ENCODE results near the gene IGF2BP3. TPM values are rescaled to one million over a fixed set of nuclear protein-coding genes. Genes with fewer than 3 reads are reported as not detected.
"Not testable (repeated sequence)": the region's sequence is repeated elsewhere in the genome, so short reads cannot be mapped to it uniquely, and the experiment has no call there.

IGF2BP3 gene
- total RNA-seq, 1 donor from 2014 or later: 44.0 TPM

DNA sequence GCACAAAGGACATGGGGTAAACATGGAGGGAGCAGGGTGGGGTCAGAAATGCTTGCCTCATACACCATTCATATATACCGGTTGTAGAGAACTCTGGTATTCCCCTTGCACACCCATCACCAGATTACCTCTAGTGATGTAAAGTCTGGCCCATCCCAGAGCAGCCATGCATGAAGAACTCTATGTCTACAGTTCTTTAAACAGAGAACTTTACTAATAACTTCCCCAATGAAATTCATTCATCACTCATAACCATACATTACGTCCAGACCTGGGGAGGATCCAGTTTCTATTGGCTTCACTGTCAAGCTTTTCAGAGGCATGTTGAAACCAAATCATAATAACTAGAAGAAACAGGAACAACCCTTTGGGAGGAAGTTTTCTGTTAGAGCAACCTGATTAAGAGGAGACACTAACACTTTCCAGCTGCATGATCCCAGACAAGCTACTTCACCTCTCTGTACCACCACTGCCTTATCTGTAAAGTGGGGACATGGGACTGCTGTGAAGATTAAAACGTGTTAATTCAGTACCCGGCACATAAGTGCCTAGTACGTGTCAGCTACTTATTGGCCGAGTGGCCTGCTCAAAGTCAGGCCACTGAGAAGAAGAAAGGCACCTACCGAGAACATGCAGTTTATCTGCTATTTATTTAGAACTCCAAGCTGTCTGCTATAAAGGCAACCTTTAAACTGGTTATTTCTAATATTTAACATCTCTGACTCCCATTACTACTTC is 59.7 kb downstream of the IGF2BP3 start:
- TF ChIP-seq, protein P1, sequence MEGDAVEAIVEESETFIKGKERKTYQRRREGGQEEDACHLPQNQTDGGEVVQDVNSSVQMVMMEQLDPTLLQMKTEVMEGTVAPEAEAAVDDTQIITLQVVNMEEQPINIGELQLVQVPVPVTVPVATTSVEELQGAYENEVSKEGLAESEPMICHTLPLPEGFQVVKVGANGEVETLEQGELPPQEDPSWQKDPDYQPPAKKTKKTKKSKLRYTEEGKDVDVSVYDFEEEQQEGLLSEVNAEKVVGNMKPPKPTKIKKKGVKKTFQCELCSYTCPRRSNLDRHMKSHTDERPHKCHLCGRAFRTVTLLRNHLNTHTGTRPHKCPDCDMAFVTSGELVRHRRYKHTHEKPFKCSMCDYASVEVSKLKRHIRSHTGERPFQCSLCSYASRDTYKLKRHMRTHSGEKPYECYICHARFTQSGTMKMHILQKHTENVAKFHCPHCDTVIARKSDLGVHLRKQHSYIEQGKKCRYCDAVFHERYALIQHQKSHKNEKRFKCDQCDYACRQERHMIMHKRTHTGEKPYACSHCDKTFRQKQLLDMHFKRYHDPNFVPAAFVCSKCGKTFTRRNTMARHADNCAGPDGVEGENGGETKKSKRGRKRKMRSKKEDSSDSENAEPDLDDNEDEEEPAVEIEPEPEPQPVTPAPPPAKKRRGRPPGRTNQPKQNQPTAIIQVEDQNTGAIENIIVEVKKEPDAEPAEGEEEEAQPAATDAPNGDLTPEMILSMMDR (IDR thresholded peaks at IDR 0.05; ENCODE audit: insufficient read depth, low read length, poor library complexity, severe bottlenecking): no peak
- Histone ChIP-seq H3K4me3 (ENCODE audit: low read depth, low read length) (no peak overlapping the region), H3K36me3 (ENCODE audit: control insufficient read depth, insufficient read depth, low read length) (peaks cover 7% of the 10 kb centered on the region), H3K27me3 (ENCODE audit: control insufficient read depth, insufficient read depth, low read length) (no peaks in the 10 kb centered on the region)
- no peak for DNase-seq (ENCODE audit: low read depth)

- not testable (repeated sequence) for H3K27me3 ChIP-seq (ENCODE audit: control insufficient read depth, insufficient read depth, low read length); H3K36me3 ChIP-seq (ENCODE audit: control insufficient read depth, insufficient read depth, low read length); DNase-seq (ENCODE audit: low read depth); H3K4me3 ChIP-seq (ENCODE audit: low read depth, low read length)
These were observed 63.7 kb downstream of the IGF2BP3 start for GRCh38 chr7:23406564-23406963.

DNA sequence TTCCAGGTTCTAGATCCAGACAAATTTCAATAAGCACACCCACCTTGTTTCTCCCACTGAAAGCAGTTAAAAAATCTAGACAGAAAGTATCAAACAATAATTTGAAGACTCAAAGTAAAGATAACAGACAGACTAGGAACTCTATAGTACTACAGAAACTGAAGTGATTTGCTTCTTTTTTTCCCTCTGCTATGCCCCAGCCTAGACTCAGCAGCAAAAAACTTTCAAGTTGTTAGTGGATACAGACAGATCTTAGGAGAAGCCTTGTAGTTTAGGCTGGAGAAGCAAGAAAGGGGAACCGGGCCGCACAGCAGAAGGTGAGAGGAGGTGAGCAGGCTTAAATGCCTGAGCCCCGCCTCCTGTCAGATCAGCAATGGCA is 65.1 kb downstream of the IGF2BP3 start:
- Histone ChIP-seq H3K27me3 (ENCODE audit: control insufficient read depth, insufficient read depth, low read length) (no peaks in the 10 kb centered on the region), H3K36me3 (ENCODE audit: control insufficient read depth, insufficient read depth, low read length) (no peaks in the 10 kb centered on the region), H3K4me3 (ENCODE audit: low read depth, low read length) (no peak overlapping the region)
- DNase-seq (ENCODE audit: low read depth): no peak
- TF ChIP-seq, protein P1 (IDR thresholded peaks at IDR 0.05; ENCODE audit: insufficient read depth, low read length, poor library complexity, severe bottlenecking): no peak

- TF ChIP-seq, protein P1 (IDR thresholded peaks at IDR 0.05; ENCODE audit: insufficient read depth, low read length, poor library complexity, severe bottlenecking): no peak
- no peak overlapping the region for H3K4me3 ChIP-seq (ENCODE audit: low read depth, low read length)
- H3K27me3 ChIP-seq (ENCODE audit: control insufficient read depth, insufficient read depth, low read length): no peaks in the 10 kb centered on the region
- DNase-seq (ENCODE audit: low read depth): no peak
- no peaks in the 10 kb centered on the region for H3K36me3 ChIP-seq (ENCODE audit: control insufficient read depth, insufficient read depth, low read length)
These were observed 65.6 kb downstream of the IGF2BP3 start for GRCh38 chr7:23404546-23405239.

- Histone ChIP-seq H3K4me3 (ENCODE audit: low read depth, low read length) (no peak overlapping the region), H3K27me3 (ENCODE audit: control insufficient read depth, insufficient read depth, low read length) (no peaks in the 10 kb centered on the region), H3K36me3 (ENCODE audit: control insufficient read depth, insufficient read depth, low read length) (no peaks in the 10 kb centered on the region)
- no peak for DNase-seq (ENCODE audit: low read depth)
- TF ChIP-seq, protein P1 (IDR thresholded peaks at IDR 0.05; ENCODE audit: insufficient read depth, low read length, poor library complexity, severe bottlenecking): no peak
These were observed 66.3 kb downstream of the IGF2BP3 start for GRCh38 chr7:23403970-23404369.

- DNase-seq (ENCODE audit: low read depth); H3K27me3 ChIP-seq (ENCODE audit: control insufficient read depth, insufficient read depth, low read length); H3K36me3 ChIP-seq (ENCODE audit: control insufficient read depth, insufficient read depth, low read length): not testable (repeated sequence)
These were observed 72.2 kb downstream of the IGF2BP3 start for GRCh38 chr7:23398090-23398489.

DNA sequence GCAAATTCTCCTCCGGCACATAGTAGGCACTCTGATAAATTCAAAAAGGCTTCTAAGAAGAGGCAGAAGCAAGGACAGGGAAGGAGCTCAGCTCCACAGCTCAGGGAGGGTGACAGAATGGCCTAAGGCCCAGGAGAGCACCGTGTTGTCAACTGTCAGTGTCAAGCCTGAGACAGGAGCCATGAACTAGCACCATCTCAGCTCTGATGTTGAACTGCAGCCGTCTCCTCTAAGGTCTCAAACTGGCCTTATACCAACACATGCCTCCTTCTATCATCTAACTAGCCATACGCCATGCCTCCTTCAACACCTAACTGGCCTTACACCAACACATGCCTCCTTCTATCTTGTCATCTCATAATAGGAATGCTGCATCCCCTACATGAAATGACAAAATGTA is 73.0 kb downstream of the IGF2BP3 start:
- Histone ChIP-seq H3K4me3 (ENCODE audit: low read depth, low read length) (no peak overlapping the region), H3K36me3 (ENCODE audit: control insufficient read depth, insufficient read depth, low read length) (no peaks in the 10 kb centered on the region), H3K27me3 (ENCODE audit: control insufficient read depth, insufficient read depth, low read length) (no peaks in the 10 kb centered on the region)
- TF ChIP-seq, protein P1 (IDR thresholded peaks at IDR 0.05; ENCODE audit: insufficient read depth, low read length, poor library complexity, severe bottlenecking): no peak
- no peak for DNase-seq (ENCODE audit: low read depth)

More at GRCh38 chr7:23398090-23398489, 72.2 kb downstream of the IGF2BP3 start:
- not testable (repeated sequence) for H3K4me3 ChIP-seq (ENCODE audit: low read depth, low read length)

Measured in kidney epithelial cell (primary cell).